GM21381 (cell line): ENCODE measurements around the gene STX1B.
"Not testable (repeated sequence)": the region's sequence is repeated elsewhere in the genome, so short reads cannot be mapped to it uniquely, and the experiment has no call there.

ENCODE experiments used
- ATAC-seq: cut with Tn5 transposase; IDR thresholded peaks from one replicate; pipeline ENCODE4 v1.9.1; 2021; ENCODE audit warnings: mild to moderate bottlenecking, moderate library complexity; ENCODE audit not compliant: unreplicated experiment

STX1B gene

DNA sequence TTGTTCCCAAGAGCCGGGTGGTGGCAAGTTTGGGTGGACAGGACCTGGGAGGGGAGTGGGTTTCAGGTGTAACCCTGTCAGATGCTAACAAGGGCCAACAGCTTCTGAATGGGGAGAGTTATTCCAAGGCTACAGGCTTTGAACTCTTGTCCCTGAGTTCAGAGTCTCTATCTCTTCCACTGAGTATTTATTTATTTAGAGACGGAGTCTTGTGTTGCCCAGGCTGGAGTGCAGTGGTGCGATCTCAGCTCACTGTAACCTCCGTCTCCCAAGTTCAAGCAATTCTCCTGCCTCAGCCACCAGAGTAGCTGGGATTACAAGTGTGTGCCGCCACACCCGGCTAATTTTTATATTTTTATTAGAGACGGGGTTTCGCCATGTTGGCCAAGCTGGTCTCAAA is 55.4 kb downstream of the STX1B start:
- ATAC-seq = no peak

DNA sequence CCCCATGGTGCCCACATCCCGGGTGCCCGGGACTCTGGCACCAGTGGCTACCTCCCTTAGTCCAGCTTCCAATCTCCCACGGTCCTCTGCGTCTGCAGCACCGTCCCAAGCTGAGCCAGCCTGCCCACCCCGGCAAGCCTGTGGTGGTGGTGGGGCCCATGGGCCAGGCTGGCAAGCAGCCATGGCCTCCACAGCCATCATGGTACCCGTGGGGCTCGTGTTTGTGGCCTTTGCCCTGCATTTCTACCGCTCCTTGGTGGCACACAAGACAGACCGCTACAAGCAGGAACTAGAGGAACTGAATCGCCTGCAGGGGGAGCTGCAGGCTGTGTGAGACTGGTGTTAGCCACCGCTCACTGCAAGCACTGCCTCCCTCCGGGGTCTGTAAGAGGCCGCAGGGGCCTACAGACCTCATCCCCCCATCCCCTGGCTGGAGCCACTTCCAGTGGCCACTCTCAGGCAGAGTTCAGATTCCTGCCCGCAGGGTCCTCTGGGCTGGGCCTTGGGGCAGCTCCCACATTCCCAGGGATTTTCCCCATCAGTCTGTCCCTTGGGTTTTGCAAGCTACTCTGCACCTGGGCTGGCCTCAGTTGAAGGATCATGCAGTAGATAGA is 56.8 kb downstream of the STX1B start:
- no peak for ATAC-seq

DNA sequence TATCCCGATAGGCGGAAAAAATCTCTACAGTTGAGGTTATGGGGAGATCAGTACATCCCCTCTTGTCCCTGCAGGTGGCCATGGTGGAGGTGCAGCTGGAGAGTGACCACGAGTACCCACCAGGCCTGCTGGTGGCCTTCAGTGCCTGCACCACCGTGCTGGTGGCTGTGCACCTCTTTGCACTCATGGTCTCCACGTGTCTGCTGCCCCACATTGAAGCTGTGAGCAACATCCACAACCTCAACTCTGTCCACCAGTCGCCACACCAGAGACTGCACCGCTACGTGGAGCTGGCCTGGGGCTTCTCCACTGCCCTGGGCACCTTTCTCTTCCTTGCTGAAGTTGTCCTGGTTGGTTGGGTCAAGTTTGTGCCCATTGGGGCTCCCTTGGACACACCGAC is 57.3 kb downstream of the STX1B start:
- ATAC-seq = no peak

DNA sequence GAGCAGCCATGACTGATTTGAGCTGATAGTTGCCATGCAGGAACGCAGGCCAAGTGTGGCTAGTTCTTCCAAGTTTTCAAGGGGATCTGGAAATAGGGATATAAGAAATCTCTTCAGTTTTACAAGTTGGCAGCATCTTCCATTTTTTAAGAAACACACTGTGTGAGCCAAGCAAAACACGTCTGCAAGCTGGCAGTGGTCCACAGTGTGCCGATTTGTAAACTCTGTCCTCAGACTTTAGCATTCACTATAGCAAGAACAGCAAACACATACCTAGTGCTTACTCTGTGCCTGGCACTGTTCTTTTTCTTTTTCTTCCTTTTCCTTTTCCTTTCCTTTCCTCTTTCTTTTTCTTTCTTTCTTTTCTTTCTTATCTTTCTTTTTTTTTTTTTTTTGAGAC is 58.7 kb downstream of the STX1B start:
- no peak for ATAC-seq

DNA sequence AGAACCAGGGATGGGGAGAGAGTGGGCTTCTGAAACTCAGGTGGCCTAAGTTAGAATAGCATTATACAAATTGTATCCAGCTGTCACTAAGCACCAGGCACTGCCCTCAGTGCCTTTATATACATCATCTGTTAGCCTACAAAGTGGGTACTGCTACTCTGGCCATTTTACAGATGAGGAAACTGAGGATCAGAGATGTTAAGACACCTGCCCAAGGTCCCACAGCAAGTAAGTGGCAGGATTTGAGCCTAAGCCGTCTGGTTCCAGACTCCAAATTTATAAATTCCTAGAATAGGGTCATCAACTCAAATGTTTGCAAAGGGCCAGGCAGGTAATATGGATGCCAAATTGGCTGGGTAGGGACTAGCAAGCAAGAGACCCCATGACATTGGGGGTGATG is 59.2 kb downstream of the STX1B start:
- no peak for ATAC-seq

DNA sequence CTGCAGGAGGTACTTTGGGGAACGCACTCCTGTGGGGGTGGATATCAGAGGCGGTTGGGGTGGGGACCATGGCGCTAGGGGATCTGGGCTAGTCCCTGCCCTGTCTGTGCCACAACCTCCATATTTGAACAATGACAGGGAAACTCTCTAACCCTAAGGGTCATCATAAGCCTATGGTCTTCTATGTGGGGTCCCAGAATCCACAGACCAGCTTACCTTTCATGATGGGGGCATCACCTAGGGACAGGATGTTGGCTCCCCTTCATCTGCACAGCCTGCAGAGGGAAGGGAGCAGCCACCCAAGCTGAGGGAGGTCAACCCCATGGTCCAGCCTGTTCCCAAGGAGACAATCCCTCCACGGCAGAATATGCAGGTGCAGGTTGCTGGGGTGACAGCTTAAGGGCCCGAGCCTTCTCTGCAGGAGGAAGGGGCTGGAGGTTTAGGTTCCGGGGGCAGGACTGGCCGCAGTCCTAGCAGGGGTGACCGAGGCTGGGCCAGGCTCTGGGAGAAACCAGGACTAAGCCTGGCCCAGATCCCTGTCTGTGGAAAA is 59.8 kb downstream of the STX1B start:
- ATAC-seq = no peak

DNA sequence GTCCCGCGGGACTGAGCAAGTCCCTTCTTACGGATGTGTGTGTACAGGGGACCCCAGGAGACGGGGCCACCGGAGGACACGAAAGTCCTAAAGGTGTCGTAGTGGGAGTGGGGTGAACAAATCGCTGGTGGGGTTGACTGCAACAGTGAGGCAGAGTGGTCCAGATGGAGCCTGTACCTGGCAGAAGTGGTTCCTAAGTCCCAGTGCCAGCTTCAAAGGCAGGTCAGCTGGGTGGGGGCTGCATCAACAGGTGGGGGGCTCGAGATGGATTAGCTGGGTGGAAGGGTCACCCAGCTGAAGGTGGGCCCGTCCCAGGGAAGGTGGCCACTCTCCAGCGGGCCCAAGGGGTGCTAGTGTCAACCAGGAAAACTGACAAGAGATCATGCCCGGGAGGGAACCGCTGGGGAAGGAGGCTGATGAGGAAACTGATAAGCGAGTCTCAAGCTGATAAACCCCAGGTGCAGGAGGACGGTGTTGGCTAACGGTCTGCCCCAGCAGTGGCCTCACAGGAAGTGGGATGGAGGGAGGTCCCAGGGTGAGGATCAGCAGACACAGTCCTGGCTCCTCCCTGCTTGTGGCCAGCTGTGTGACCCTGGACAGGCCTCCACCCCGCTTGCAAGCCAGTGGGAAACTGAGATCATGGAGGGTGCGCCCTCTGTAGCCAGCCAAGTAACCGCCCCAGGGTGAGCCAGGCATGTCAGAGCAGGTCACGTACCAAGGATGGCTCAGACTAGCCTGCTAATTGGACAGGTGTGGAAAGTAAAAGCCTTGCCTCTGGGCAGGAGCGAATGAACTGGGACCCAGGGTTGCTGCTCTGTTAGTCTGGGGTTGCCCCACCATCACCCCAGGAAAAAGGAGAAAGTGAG is 60.6 kb downstream of the STX1B start:
- peak; percentile 43 for ATAC-seq

DNA sequence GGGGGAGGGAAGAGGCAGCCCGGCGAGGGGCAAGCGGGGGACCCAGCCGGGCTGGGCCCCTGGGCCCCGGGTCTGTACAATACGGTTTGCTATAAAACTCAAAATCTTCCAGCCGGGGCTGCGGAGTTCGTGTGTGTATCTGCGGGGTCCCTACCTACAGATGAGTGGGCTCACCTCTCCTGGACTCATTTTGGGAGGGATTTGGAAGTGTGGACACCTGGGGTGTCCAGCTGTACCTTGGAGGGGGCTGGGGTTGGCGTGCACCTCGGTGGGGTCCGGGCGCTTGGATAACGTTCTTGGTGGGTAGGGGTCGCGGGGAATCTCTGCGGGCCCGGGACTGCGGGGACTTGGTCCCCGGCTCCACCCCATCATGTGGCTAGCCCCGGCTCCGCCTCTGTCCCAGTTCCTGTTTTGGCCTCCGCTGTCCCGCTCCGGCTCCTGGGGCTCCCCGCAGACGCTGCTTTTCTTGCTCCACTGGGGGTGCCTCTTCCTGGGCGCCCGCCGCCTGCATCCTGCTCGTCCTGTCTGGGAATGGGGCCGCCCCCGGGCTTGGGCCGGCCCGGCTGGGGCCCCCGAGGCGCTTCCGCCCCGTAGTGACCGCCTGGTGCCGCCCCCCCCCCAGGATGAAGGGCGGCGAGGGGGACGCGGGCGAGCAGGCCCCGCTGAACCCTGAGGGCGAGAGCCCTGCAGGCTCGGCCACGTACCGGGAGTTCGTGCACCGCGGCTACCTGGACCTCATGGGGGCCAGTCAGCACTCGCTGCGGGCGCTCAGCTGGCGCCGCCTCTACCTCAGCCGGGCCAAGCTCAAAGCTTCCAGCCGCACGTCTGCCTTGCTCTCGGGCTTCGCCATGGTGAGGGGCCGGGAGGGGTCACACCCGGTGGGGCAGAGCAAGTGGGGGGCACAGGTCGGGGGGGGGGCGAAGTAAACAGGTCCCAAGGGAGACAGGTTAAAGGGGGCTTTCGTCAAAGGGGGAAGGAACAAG is 61.5 kb downstream of the STX1B start, which contains the start of gene ORAI3:
Gene ORAI3, plus strand, starts transcription at position 402 of the 983 bp plus-strand sequence. Its CDS starts 222 bp downstream, at position 624.
- peak; percentile 57 for ATAC-seq

DNA sequence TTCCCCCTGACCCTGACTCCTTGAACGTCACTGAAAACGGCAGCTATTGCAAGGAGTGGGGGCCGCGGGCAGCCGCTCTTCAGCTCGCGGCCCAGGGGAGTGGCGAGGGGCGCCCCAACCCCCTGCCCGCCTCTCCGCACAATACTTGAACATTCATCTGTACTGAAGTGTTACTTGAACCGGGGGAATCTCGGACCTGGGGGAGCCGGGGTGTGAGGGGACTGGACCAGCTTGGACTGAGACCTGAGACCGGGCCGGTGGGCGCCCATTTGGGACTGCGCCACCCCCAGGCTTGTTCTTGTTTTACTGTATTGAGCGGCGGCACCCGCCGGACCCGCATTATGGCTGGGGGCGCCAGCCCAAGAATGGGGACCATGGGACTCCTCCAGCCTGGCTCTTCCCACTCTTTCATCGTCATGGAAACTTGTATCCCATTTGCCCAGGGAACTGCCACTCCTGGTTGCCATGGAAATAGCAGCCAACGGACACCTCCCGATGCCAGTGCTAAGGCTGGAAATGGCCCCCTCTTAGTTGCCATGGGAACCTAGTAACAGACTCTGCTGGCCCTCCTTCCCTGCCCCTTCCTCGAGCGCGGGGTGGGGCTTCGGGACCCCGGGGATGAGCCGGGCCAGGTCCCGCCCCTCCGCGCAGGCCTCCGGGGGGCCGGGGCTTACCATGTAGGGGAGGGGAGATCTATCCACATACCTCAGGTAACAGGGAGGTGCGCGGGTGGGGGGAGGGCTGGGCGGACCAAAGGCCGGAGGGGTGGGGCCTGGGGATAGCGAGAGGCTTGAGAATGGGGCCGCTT is 62.4 kb downstream of the STX1B start:
- no peak for ATAC-seq

DNA sequence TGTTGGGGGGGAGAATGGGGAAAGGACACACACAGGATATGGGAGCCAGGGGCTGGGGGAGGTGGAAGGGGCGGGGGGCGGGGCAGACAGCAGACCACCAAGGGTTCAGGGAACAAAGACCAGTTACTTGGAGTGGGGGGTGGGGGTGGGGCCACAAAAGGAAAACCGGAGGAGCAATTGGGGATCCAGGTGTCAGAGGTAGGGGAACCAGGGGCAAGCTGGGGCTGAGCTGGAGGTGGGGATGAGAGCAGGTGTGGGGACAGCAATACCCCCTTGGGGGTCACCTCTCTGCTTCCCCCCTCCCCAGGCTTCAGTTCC is 62.9 kb downstream of the STX1B start:
- no peak for ATAC-seq

DNA sequence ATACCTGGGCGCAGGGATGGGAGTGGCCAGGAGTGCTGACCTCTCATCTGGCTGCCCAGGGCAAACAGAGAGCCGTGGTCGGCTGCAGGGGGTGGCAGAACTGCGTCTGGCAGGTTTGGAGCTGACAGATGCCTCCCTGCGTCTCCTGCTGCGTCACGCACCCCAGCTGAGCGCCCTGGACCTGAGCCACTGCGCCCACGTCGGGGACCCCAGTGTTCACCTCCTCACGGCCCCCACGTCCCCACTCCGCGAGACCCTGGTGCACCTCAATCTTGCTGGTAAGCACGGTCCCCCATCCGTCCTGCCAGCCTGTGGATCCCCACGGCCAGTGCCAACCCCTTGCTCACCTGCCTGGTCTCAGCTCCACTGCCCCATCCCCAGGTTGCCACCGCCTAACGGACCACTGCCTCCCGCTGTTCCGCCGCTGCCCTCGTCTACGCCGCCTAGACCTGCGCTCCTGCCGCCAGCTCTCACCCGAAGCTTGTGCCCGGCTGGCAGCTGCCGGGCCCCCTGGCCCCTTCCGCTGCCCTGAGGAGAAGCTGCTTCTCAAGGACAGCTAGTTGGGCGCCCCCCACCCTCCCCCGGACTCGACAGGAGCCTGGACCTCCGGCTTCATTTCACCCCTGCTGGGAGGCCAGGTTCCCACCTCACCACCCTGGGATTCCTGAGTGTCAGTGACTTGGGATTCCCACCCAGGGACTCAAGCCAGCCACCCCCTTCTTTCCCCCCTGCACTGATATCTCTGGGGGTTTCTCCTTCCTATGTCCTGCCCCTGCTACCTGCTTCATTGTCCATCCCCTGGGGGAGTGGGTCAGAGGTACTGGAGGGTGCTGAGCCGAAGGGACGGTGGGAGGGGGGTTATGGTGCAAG is 63.5 kb downstream of the STX1B start:
- ATAC-seq = no peak

DNA sequence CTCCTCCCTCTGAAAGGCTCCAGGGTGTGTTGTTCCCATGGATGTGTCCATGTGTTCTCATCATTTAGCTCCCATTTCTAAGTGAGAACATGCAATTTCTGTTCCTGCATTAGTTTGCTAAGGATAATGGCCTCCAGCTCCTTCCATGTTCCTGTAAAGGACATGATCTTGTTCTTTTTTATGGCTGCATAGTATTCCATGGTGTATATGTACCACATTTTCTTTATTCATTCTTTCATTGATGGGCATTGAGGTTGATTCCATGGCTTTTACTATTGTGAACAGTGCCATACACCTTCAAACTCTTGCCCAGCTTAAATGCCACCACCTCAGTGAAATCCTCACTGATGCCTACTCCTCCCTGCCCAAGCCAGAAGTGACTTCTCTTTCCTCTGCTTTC is 66.1 kb downstream of the STX1B start:
- no peak for ATAC-seq

DNA sequence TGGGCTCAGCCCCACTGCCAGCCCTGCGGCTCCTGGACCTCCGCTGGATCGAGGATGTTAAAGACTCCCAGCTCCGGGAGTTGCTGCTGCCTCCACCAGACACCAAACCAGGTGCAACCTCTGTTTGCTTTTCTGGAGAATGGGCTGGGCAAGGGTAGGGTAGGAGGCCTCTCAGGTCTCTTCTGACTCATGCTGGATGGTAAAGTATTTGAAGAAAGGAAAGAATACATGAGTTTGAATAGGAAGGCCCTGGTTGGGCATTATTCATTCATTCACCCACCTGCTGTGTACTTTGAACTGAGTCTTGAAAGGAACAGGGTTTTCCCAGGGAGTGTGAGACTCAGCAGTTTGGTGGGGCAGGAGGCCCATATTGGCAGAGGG is 68.0 kb downstream of the STX1B start:
- ATAC-seq = no peak

DNA sequence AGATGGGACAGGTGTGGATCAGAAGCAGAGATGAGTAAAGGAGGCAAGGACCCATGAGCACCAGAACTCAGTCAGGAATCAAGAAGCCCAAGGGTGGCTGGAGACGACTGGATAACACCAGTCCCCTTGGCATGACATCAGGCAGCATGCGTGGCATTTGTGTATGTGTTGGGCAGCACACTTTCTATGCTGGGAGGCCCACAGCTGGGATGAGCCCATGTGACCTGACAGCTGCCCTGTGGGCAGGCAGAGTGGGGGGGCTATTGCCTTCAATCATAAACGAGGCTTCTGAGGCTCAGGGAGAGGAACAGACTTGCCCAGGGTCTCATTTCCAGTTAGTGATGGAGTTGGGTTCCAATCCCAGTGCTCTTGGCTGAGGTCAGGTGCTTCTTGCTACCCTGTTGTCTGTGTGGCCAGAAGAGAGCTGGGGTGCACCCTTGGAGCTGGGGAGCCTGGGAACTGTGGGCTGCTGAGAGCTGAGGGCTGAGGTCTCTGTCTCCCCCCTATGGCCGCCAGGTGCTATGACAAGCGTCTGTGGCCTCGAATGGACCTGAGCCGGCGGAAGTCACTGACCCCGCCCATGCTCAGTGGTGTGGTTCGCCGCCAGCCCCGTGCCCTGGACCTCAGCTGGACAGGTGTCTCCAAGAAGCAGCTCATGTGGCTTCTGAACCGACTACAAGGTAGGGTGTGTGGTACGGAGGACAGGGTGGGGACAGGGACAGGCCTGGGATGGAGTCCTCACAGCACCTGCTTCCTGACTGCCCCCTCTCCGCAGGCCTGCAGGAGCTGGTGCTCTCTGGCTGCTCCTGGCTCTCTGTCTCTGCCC is 68.6 kb downstream of the STX1B start:
- peak; percentile 80 for ATAC-seq

DNA sequence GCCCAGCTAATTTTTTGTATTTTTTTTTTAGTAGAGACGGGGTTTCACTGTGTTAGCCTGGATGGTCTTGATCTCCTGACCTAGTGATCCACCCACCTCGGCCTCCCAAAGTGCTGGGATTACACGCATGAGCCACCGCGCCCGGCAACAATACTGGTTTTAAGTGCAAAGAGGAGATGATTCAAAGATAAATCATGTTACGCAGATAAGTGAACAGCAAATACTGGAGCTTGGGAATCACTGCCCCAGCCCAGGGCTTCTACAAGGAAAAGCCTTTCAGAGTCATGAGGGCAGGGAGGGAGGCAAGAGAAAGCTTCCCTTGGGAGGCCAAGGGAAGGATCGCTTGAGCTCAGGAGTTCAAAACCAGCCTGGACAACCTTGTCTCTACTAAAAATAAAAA is 70.9 kb downstream of the STX1B start:
- not testable (repeated sequence) for ATAC-seq
